DND-41 (cell line): ENCODE results near the gene TTLL9.

ENCODE experiments used
- EZH2 ChIP-seq: IDR thresholded peaks from 3 replicates; pipeline ENCODE4 v1.6.1; 2012; ENCODE audit warnings: borderline replicate concordance, low read depth, mild to moderate bottlenecking, moderate library complexity, low read length, inconsistent platforms; ENCODE audit not compliant: severe bottlenecking
- TF ChIP-seq, protein P1 (sequence below): IDR thresholded peaks from 2 replicates; pipeline ENCODE4 v1.5.1; 2012; ENCODE audit warnings: borderline replicate concordance, low read length, moderate library complexity, mild to moderate bottlenecking; ENCODE audit not compliant: poor library complexity, severe bottlenecking; ENCODE audit errors: extremely low read depth

DNA sequence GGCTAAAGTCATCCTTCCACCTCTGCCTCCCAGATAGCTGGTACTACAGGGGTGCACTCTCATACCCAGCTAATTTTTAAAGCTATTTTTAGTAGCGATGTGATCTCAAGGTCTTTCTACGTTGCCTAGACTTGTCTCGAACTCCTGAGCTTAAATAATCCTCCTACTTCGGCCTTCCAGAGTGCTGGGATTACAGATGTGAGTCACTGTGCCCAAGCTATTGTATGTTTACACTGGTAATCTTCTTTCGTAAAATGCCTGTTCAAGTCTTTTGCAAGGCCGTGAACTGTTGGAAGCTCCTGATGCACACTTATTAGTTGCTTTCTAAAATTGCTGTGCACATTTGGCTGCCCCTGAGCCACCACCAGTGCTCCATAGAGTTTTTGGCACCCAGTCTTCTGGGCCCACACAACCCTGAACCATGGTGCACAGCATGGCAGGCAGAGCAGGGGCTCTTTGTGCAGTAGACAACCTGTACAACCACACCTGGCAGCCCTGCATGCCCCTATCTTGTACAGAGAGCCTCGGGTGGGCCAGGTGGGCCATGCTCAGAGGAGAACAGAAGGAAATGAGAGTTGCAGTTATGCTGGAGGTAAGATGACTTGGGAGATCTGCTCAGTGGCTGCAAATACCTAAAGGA lies 48.2 kb downstream of the TTLL9 start:
- TF ChIP-seq, protein P1, sequence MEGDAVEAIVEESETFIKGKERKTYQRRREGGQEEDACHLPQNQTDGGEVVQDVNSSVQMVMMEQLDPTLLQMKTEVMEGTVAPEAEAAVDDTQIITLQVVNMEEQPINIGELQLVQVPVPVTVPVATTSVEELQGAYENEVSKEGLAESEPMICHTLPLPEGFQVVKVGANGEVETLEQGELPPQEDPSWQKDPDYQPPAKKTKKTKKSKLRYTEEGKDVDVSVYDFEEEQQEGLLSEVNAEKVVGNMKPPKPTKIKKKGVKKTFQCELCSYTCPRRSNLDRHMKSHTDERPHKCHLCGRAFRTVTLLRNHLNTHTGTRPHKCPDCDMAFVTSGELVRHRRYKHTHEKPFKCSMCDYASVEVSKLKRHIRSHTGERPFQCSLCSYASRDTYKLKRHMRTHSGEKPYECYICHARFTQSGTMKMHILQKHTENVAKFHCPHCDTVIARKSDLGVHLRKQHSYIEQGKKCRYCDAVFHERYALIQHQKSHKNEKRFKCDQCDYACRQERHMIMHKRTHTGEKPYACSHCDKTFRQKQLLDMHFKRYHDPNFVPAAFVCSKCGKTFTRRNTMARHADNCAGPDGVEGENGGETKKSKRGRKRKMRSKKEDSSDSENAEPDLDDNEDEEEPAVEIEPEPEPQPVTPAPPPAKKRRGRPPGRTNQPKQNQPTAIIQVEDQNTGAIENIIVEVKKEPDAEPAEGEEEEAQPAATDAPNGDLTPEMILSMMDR = no peak
- no peak for TF ChIP-seq EZH2
